Osteocyte (in vitro differentiated cells): Measurements from ENCODE around the gene EPHA3. TPM values are rescaled to one million over a fixed set of nuclear protein-coding genes. Genes with fewer than 3 reads are reported as not detected.

Experiments
- DNase-seq: peaks from one replicate; pipeline ENCODE4 v3.0.0; 2021; ENCODE audit warnings: mixed read lengths; ENCODE audit not compliant: unreplicated experiment; ENCODE audit errors: extremely low spot score
- H3K27ac Mint-ChIP-seq: one replicate; pipeline ENCODE4 v1.8.0; 2021; ENCODE audit warnings: mild to moderate bottlenecking, mixed read lengths; ENCODE audit not compliant: unreplicated experiment
- H3K27me3 Mint-ChIP-seq: one replicate; pipeline ENCODE4 v1.8.0; 2021; ENCODE audit warnings: mixed read lengths; ENCODE audit not compliant: unreplicated experiment
- H3K36me3 Mint-ChIP-seq: one replicate; pipeline ENCODE4 v1.8.0; 2021; ENCODE audit warnings: mixed read lengths; ENCODE audit not compliant: unreplicated experiment
- H3K4me1 Mint-ChIP-seq: one replicate; pipeline ENCODE4 v1.8.0; 2021; ENCODE audit warnings: mixed read lengths; ENCODE audit not compliant: unreplicated experiment
- H3K4me3 Mint-ChIP-seq: one replicate; pipeline ENCODE4 v1.8.0; 2021; ENCODE audit warnings: mild to moderate bottlenecking, moderate library complexity, mixed read lengths; ENCODE audit not compliant: unreplicated experiment
- H3K9me3 Mint-ChIP-seq: one replicate; pipeline ENCODE4 v1.8.0; 2021; ENCODE audit warnings: mixed read lengths; ENCODE audit not compliant: unreplicated experiment
- CTCF ChIP-seq: fragments of 200-600 bp; sonication (generic); IDR thresholded peaks from 2 replicates; pipeline ENCODE4 v1.5.0; 2021; ENCODE audit warnings: antibody characterized with exemption, mild to moderate bottlenecking, moderate library complexity
- total RNA-seq: library from RNA; stranded (reverse); gene quantifications from 2 replicates; pipeline ENCODE4 v1.2.1, GENCODE V29; 2021

The EPHA3 gene
- total RNA-seq, 1 donor from 2014 or later = 0.94 TPM

- no peak overlapping the region for H3K27ac Mint-ChIP-seq
- no peak for DNase-seq
Observed at GRCh38 chr3:89268059-89268458, 160.6 kb downstream of the EPHA3 start.

DNA sequence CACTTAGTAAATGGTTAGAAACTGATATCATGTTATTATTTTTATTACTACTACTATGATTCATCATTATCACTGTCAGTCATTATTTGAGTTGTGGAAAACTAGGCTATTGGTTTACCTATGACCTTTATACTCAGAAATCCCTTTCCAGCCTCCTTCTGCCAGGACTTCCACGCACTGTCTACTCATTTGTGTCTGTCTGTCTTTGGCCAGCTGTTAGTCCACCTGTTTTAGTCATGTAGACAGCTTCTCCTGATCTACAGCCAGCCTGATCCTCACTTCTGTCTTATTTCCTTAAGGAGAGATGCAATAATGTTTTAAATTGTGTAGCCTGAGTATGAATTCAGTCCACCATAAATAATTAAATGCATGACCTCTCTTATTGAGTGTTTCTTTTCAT lies 162.8 kb downstream of the EPHA3 start:
- Mint-ChIP-seq H3K4me1 (no peaks in the 10 kb centered on the region), H3K9me3 (no peaks in the 10 kb centered on the region), H3K4me3 (no peak overlapping the region), H3K27ac (no peak overlapping the region), H3K27me3 (peaks cover 7% of the 10 kb centered on the region), H3K36me3 (no peaks in the 10 kb centered on the region)
- no peak for DNase-seq
- TF ChIP-seq CTCF = no peak

More at GRCh38 chr3:89268059-89268458, 160.6 kb downstream of the EPHA3 start:
- Mint-ChIP-seq H3K9me3 (no peaks in the 10 kb centered on the region), H3K4me3 (no peak overlapping the region), H3K4me1 (no peaks in the 10 kb centered on the region), H3K36me3 (no peaks in the 10 kb centered on the region), H3K27me3 (peaks cover 2% of the 10 kb centered on the region)
- TF ChIP-seq CTCF = no peak

- peaks cover 19% of the 10 kb centered on the region for H3K27me3 Mint-ChIP-seq
- no peak overlapping the region for H3K27ac Mint-ChIP-seq
- no peaks in the 10 kb centered on the region for H3K4me1 Mint-ChIP-seq
- no peak for TF ChIP-seq CTCF
- H3K4me3 Mint-ChIP-seq = no peak overlapping the region
- DNase-seq = no peak
- no peaks in the 10 kb centered on the region for H3K9me3 Mint-ChIP-seq
- no peaks in the 10 kb centered on the region for H3K36me3 Mint-ChIP-seq
Observed at GRCh38 chr3:89275001-89275400, 167.6 kb downstream of the EPHA3 start.

DNA sequence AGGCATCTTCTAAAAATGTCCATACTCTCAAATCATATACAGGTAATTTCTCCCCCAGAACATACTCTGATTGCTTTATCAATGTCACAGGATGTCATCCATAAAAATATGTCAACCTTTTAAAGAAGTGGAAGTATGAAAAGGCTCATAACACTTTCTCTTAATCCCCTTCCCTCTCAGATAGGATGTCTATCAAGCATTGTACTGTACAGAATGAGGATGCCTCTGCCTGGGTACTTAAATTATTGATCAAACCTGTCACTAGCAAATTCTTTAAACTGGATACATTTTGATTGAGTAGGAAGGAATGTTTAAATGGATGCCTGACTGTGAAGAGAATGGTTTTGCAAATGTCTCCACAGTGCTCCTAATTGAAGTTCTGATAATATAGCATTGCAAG lies 168.7 kb downstream of the EPHA3 start:
- no peak overlapping the region for H3K27ac Mint-ChIP-seq
- no peak for DNase-seq
- H3K36me3 Mint-ChIP-seq = no peaks in the 10 kb centered on the region
- H3K9me3 Mint-ChIP-seq = no peaks in the 10 kb centered on the region
- peaks cover 19% of the 10 kb centered on the region for H3K27me3 Mint-ChIP-seq
- H3K4me3 Mint-ChIP-seq = no peak overlapping the region
- no peaks in the 10 kb centered on the region for H3K4me1 Mint-ChIP-seq
- TF ChIP-seq CTCF = no peak

- H3K36me3 Mint-ChIP-seq = no peaks in the 10 kb centered on the region
Observed at GRCh38 chr3:89278302-89279025, 171.0 kb downstream of the EPHA3 start.

More at GRCh38 chr3:89278302-89279025, 171.0 kb downstream of the EPHA3 start:
- Mint-ChIP-seq H3K9me3 (no peaks in the 10 kb centered on the region), H3K4me1 (no peaks in the 10 kb centered on the region), H3K4me3 (no peak overlapping the region), H3K27me3 (peaks cover 17% of the 10 kb centered on the region), H3K27ac (no peak overlapping the region)
- no peak for DNase-seq
- TF ChIP-seq CTCF = no peak
